Activated naive CD4-positive, alpha-beta T cell treated with anti-CD3 and anti-CD28 coated beads, Interleukin-2, amount 50 U/mL, for 72 hours (primary cell): ENCODE measurements around the gene RREB1. TPM values are rescaled to one million over a fixed set of nuclear protein-coding genes. Genes with fewer than 3 reads are reported as not detected.

Experiments used
- ATAC-seq, 2 donors: fragments of 150-1000 bp; cut with Tn5 transposase; 2 replicates each; pipeline ENCODE4 v1.10.0; 2021; ENCODE audit warnings: mild to moderate bottlenecking in 2 of 2, moderate library complexity in 2 of 2
- DNase-seq, 2 donors: peaks; one replicate each; pipeline ENCODE4 v3.0.0; 2021 to 2022; ENCODE audit warnings: low spot score in 2 of 2
- H3K27ac Mint-ChIP-seq, 2 donors: one replicate each; pipeline ENCODE4 v1.8.0; 2022; ENCODE audit warnings: mild to moderate bottlenecking in 2 of 2, mixed read lengths in 2 of 2
- H3K36me3 Mint-ChIP-seq, 2 donors: one replicate each; pipeline ENCODE4 v1.8.0; 2022; ENCODE audit warnings: mixed read lengths in 2 of 2
- H3K9me3 Mint-ChIP-seq, 2 donors: one replicate each; pipeline ENCODE4 v1.8.0; 2022; ENCODE audit warnings: mixed read lengths in 2 of 2
- total RNA-seq, 2 donors: library from RNA; stranded (reverse); gene quantifications; one replicate each; pipeline ENCODE4 v1.2.3, GENCODE V29; 2022

Gene RREB1
- total RNA-seq, 2 donors from 2014 or later = 15.0 to 22.4 TPM

DNA sequence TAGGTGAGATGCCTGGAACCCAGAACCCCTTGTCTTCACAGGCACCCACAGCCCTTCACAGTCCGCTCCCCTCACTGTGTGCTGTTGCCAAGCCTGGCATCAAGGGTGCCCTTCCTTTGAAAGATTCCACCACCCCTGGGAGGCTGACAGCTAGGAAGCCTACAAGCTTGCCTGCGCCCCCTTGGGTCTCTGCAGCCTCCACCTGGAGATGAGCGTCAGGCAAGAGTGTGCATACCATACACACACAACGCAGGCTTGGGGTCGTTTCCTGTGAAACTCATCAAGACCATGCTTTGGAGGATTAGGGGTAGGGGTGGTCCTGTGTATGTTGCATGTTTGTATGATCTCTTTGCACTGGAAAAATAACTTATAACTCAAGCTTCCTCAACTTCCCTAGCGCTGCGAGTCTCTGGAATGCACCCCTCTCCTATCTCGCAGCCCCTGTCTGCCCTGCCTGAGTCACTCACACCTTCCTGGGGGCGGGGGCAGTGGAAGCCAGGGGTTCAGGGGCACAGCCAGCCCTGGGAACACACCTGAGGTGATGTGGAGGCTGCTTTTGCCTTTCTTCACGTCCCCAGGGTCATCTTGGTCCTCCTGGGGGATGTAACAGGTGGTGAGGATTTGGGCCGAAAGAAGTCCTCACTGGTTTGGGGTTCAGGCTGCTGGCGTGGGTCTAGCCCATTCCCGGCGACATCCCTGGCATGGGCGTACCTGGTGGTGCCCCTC is 138.1 kb downstream of the RREB1 start:
- H3K36me3 Mint-ChIP-seq = peaks cover 0 to 6% of the 10 kb centered on the region in 2 donors
- ATAC-seq = no peak
- H3K9me3 Mint-ChIP-seq = no peaks in the 10 kb centered on the region
- peak overlapping the region in 1 of 2 donors; percentile 24 for H3K27ac Mint-ChIP-seq
- DNase-seq = no peak

GRCh38 chr6:7246401-7247178 is 138.8 kb downstream of the RREB1 start:
- H3K9me3 Mint-ChIP-seq = no peaks in the 10 kb centered on the region
- H3K27ac Mint-ChIP-seq = no peak overlapping the region
- ATAC-seq (no peak), DNase-seq (no peak)
- H3K36me3 Mint-ChIP-seq = peaks cover 0 to 6% of the 10 kb centered on the region in 2 donors

- ATAC-seq (no peak), DNase-seq (no peak)
- no peaks in the 10 kb centered on the region for H3K9me3 Mint-ChIP-seq
- peaks cover 0 to 6% of the 10 kb centered on the region in 2 donors for H3K36me3 Mint-ChIP-seq
- no peak overlapping the region for H3K27ac Mint-ChIP-seq
Measured at GRCh38 chr6:7247179-7247456, 139.4 kb downstream of the RREB1 start.

GRCh38 chr6:7247828-7248227 is 140.1 kb downstream of the RREB1 start:
- DNase-seq = no peak
- ATAC-seq = no peak
- Mint-ChIP-seq H3K36me3 (peaks cover 0 to 6% of the 10 kb centered on the region in 2 donors), H3K9me3 (no peaks in the 10 kb centered on the region), H3K27ac (peak overlapping the region in 1 of 2 donors; percentile 49)

DNA sequence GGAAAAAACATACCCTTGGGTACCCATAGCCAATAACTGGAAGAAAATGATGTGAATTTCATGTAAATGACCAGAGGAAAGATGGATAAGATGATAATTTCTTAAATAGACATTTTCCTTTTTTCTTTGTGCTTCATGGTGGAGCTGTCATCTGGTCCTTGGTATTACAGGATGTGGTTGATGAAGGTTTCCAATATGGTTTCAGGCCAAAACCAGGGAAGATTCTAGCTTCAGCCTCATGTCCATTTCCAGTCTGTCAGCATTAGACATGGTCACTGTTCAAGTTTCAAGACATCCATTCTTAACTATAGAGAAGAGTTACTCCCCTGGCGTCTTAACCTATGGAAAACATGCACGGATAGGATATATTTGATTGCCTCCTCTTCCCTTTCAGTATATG is 141.6 kb downstream of the RREB1 start:
- Mint-ChIP-seq H3K9me3 (no peaks in the 10 kb centered on the region), H3K36me3 (peaks cover 0 to 6% of the 10 kb centered on the region in 2 donors), H3K27ac (no peak overlapping the region)
- ATAC-seq (no peak), DNase-seq (no peak)

DNA sequence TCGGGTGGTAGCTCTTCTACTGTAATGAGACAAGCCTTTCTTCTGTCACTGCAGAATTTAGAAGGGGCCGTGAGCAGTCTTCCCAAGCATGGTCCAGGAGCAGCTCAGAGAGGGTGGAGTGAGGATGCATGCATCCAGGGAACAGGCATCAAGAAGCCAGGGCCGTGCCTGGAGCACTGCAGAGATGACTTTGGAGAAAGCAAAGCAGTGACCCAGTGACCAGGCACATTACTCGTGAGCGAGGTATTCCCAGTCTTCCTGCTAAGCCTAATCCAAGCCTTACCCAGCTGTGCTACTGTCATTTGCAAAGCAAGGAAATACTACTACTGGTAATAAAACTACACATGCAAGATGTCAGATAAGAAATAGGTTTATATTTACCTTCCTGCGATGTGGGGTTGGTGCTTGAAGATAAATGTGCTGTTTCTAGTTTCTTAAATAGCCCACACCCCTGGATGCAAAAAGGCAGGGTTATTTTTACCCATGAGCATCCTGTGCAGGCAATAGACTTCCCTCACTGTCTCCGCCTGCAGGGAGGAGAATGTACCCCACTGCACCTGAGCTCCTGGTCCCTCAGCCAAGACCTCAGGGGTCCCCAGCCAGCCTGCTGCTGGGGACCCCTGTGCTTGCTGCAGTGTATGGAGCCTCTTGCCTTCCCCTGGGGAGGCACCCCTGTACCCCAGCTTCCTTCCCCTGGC is 142.3 kb downstream of the RREB1 start:
- Mint-ChIP-seq H3K36me3 (peaks cover 0 to 6% of the 10 kb centered on the region in 2 donors), H3K27ac (no peak overlapping the region), H3K9me3 (no peaks in the 10 kb centered on the region)
- no peak for DNase-seq
- peak in 1 of 2 donors; percentile 11 for ATAC-seq

- ATAC-seq (no peak), DNase-seq (no peak)
Measured at GRCh38 chr6:7250812-7251211, 143.1 kb downstream of the RREB1 start.

DNA sequence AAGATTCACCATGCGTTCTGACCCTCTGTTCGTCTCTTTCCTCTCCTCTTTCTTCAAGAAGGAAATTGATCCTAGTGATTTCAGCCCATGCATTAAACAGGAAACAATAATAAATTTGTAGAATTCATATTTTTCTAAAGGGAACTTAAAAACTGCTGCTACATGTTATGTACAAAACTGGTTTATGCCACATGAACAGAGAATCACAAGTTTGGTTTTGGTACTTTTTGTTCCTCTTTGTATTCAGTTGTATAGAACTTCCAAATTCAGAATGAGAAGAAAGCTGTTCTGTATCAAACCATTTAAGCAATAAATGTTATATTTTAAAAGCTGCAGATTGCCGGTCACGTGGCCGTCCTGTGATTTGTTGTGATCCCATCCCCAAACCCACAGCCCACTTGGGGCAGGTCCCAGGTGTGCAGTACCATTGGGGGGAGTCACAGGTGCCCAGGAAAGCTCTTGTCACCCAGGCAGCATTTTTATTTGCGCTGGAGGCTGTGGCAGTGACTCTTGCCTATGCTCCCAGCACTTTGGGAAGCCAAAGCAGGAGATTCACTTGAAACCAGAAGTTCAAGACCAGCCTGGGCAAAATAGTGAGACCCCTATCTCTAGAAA is 144.0 kb downstream of the RREB1 start:
- Mint-ChIP-seq H3K9me3 (peaks cover 0 to 2% of the 10 kb centered on the region in 2 donors), H3K36me3 (peaks cover 10 to 14% of the 10 kb centered on the region in 2 donors), H3K27ac (no peak overlapping the region)
- no peak for DNase-seq
- ATAC-seq = no peak

More at GRCh38 chr6:7250812-7251211, 143.1 kb downstream of the RREB1 start:
- Mint-ChIP-seq H3K36me3 (peaks cover 6% of the 10 kb centered on the region in 2 donors), H3K27ac (no peak overlapping the region), H3K9me3 (no peaks in the 10 kb centered on the region)

DNA sequence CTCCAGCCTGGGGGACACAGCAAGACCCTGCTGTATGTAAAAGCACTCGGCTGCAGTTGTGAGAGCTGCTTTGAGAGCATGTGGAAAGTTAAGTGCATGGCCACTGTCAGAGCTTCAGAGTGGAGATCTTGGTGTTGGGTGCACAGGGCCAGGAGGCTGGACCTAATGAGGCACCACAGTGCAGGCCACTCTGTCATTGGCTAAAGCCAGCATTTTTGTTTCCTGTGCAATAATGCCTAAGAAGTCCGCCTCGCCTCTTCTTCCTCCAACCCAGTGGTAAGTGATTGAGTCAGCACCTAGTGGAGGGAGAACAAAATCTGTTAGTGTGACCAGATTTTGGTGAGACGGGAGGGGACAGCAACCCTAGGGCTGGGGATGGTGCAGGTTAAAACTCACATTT is 144.6 kb downstream of the RREB1 start:
- ATAC-seq = no peak
- peaks cover 10 to 16% of the 10 kb centered on the region in 2 donors for H3K36me3 Mint-ChIP-seq
- peaks cover 0 to 3% of the 10 kb centered on the region in 2 donors for H3K9me3 Mint-ChIP-seq
- DNase-seq = no peak
- no peak overlapping the region for H3K27ac Mint-ChIP-seq

DNA sequence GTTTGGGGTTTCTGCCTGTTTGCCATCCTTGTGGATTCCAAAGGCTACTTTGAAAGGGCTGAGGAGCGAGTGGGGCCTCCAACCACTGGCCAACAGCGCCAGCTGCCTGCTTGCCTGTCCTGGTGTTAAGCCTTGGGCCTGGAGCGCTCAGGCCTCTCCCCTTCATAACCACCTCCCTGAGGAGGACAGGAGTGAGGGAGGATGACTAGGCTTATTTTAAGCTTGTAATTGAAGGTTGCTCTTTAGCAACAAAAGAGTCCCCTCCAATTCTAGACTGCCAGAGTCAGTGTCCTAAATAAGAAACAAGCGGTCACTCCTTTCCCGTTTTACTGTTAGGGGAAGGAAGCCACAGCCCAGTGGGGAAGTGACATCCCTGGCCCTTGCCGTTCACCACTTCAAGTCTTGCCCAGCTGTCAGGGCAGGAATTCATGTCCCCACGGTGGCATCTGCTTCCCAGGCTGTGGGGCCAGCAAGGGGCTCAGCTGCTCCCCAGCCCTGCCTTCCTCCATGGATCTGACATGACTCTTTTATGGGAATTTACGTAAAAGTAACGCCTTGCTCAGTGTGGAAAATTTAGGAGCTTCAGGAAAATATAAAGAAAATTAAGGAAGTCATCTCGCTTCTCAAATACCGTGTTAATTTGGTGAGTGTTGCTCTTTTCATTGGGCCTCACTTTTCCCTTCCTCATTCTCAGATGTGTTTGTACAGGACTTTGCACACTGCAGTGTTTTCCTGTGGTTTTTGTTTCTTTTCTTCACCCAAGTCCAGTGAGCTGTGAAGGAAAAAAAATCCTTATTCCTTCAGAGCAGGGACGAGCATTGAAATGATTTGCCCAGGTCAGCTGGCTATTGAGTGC is 147.4 kb downstream of the RREB1 start:
- Mint-ChIP-seq H3K36me3 (peaks cover 4 to 16% of the 10 kb centered on the region in 2 donors), H3K9me3 (peaks cover 0 to 3% of the 10 kb centered on the region in 2 donors), H3K27ac (no peak overlapping the region)
- DNase-seq (no peak), ATAC-seq (no peak)

- Mint-ChIP-seq H3K36me3 (peaks cover 4 to 16% of the 10 kb centered on the region in 2 donors), H3K9me3 (peaks cover 0 to 3% of the 10 kb centered on the region in 2 donors), H3K27ac (no peak overlapping the region)
- DNase-seq (no peak), ATAC-seq (no peak)
Measured at GRCh38 chr6:7255918-7256317, 148.2 kb downstream of the RREB1 start.

DNA sequence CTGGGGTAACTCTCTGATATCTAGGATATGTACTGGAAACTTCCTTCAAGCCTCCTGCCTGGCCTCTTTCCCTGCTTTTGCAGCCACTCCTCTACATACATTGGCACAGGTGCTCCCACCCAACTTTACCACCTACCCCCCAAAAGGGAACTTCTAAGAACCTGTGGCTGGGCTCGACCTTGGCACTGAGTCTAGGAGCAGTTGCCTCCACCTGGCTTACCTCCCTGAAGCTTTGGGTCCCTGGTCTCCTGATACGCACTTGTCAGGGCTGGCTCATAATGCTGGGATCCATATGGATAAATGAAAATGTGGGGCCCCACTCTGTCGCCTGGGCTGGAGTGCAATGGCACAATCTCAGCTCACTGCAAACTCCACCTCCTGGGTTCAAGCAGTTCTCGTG is 149.0 kb downstream of the RREB1 start:
- no peak for DNase-seq
- Mint-ChIP-seq H3K9me3 (peaks cover 0 to 3% of the 10 kb centered on the region in 2 donors), H3K27ac (no peak overlapping the region), H3K36me3 (peaks cover 4 to 16% of the 10 kb centered on the region in 2 donors)
- ATAC-seq = no peak

- Mint-ChIP-seq H3K9me3 (peaks cover 0 to 3% of the 10 kb centered on the region in 2 donors), H3K36me3 (peaks cover 4 to 21% of the 10 kb centered on the region in 2 donors), H3K27ac (peak overlapping the region in 1 of 2 donors; percentile 2)
- no peak for DNase-seq
- ATAC-seq = no peak
Measured at GRCh38 chr6:7257521-7258230, 149.9 kb downstream of the RREB1 start.

DNA sequence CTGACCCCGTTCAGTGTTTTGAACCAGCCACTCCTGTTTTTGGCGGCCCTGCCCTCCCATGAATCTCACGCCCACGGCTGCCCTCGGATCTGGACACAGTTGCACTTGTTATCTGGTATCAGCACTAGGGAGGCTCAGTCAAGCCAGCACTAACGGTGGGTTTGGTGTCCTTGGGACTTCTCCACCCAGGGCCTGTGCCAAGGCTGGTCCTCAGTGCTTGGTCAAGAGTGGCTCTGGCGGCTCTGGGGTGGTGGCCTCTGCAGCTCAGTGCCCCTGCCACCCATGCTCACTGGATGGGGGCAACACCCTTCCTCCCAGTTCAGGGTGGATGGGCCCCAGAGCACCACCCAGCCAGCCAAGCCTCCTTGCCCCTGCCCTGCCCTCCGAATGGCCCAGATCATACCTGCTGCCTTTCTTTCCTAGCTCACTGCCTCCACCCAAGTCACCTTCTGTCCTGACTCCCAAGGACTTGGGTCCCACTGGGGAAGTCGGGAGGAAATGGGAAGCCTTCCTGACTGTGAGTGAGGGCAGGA is 150.5 kb downstream of the RREB1 start:
- Mint-ChIP-seq H3K27ac (peak overlapping the region in 1 of 2 donors; percentile 2), H3K9me3 (peaks cover 0 to 3% of the 10 kb centered on the region in 2 donors), H3K36me3 (peaks cover 4 to 21% of the 10 kb centered on the region in 2 donors)
- DNase-seq (no peak), ATAC-seq (no peak)
